Measurements from ENCODE around the gene CILP2.

GRCh38 chr19:19508217-19508616, 29.8 kb upstream of the CILP2 start:
- TF ChIP-seq EZH2phosphoT487 (IDR thresholded peaks at IDR 0.05; ENCODE audit: borderline replicate concordance, low read depth) = no peak
- TF ChIP-seq TEAD4 (IDR thresholded peaks at IDR 0.05; ENCODE audit: borderline replicate concordance, insufficient read depth) = no peak
- TF ChIP-seq POLR2AphosphoS5 (IDR thresholded peaks at IDR 0.05; ENCODE audit: low read depth, low read length) = no peak
- no peak for TF ChIP-seq CTCF (IDR thresholded peaks at IDR 0.05)
- no peak for TF ChIP-seq EP300 (IDR thresholded peaks at IDR 0.05; ENCODE audit: borderline replicate concordance in 1 of 2, low read depth in 1 of 2, low read length in 1 of 2)
- TF ChIP-seq RFX5 (IDR thresholded peaks at IDR 0.05; ENCODE audit: low read length) = no peak
- no peak for TF ChIP-seq GABPA (IDR thresholded peaks at IDR 0.05; ENCODE audit: low read depth)
- no peak for TF ChIP-seq MAX (IDR thresholded peaks at IDR 0.05; ENCODE audit: low read depth)
- no peak for TF ChIP-seq GATA2 (CRISPR knock-in tag; IDR thresholded peaks at IDR 0.05)
- no peak for TF ChIP-seq RXRA (IDR thresholded peaks at IDR 0.05; ENCODE audit: borderline replicate concordance, low read depth)
- no peak for TF ChIP-seq MXI1 (IDR thresholded peaks at IDR 0.05; ENCODE audit: low read depth, low read length)
- no peak for TF ChIP-seq USF1 (IDR thresholded peaks at IDR 0.05; ENCODE audit: borderline replicate concordance, low read depth)
- TF ChIP-seq TAF1 (IDR thresholded peaks at IDR 0.05; ENCODE audit: borderline replicate concordance, low read depth, low read length) = no peak
